ENCODE results near the gene ARMC8.

DNA sequence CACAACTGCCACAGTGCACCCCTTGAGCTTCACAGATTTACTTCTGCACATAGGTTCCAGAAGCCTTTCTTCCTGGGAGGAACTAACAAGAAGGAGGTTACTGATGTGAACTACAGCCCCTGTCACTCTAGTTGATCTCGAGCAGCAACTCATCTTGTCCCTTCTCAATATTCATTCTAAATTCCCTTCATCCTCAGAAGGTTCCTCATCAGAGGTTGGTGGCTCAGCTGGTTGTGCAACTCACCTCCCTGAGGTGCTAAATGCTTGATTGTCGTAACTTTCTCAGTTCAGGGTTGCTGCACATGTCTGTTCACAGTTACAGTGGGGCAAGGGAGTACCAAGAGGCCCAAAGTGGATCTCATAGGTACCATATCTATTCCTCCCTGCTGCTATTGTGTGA is 49.2 kb upstream of the ARMC8 start:
- TF ChIP-seq BACH2 (CRISPR knock-in tag; IDR thresholded peaks at IDR 0.05; ENCODE audit: borderline replicate concordance) (no peak), CSDC2 (CRISPR knock-in tag; IDR thresholded peaks at IDR 0.05) (no peak)
